HepG2 (cell line): ENCODE results near the gene IPMK. TPM values are rescaled to one million over a fixed set of nuclear protein-coding genes. Genes with fewer than 3 reads are reported as not detected.

Source experiments
- ATAC-seq: fragments of 200-7000 bp; cut with Tn5 transposase; 3 replicates; pipeline ENCODE4 v1.9.1; 2020; ENCODE audit warnings: mild to moderate bottlenecking, moderate library complexity
- BruUV-seq: library from RNA; stranded (reverse); fragments of 400-500 nt; replicated peaks from 2 replicates; lab custom pipeline; 2021; lab: Mats Ljungman, UMichigan
- CTCF ChIA-PET: fragments of 300-600 bp; formaldehyde crosslinking; extraction: SDS; loops from one replicate; lab custom pipeline; 2021; ENCODE audit warnings: low total read pairs, inconsistent platforms, low intra/inter-chr PET ratio; lab: Yijun Ruan, JAX
- POLR2A ChIA-PET: fragments of 350-600 bp; sonication (Branson Sonifier 250); formaldehyde crosslinking; loops from one replicate; lab custom pipeline; 2020; ENCODE audit warnings: antibody characterized with exemption, inconsistent platforms; lab: Yijun Ruan, JAX
- DNase-seq: peaks from one replicate; pipeline ENCODE4 v3.0.0-alpha.2; 2015; ENCODE audit warnings: low spot score
- FAIRE-seq: peaks from 3 replicates; lab custom pipeline; 2011; peaks lifted over from hg19 to GRCh38; lab: Jason Lieb, UNC
- H2AFZ ChIP-seq: one replicate; pipeline ENCODE4 v1.6.1; 2011; ENCODE audit warnings: low read length, inconsistent platforms
- H3K27ac ChIP-seq: fragments of 300-600 bp; 3 replicates; pipeline ENCODE4 v1.8.0; 2011; ENCODE audit warnings: mixed run types, mild to moderate bottlenecking, mixed read lengths, low read length, inconsistent platforms; ENCODE audit not compliant: insufficient read depth; ENCODE audit errors: extremely low read length
- H3K27me3 ChIP-seq, 2 experiments: fragments of 200-600 bp in 1 of 2; 2 replicates in 1 of 2; 3 replicates in 1 of 2; pipeline versions ENCODE4 v1.6.0 to v1.8.0; 2011; ENCODE audit warnings: low read length in 2 of 2, mild to moderate bottlenecking in 2 of 2, moderate library complexity in 2 of 2, inconsistent platforms in 1 of 2; ENCODE audit not compliant: insufficient read depth in 2 of 2, control insufficient read depth in 1 of 2
- H3K36me3 ChIP-seq, 2 experiments: fragments of 200-600 bp in 1 of 2; replicated peaks in 1 of 2; 2 replicates in 1 of 2; 3 replicates in 1 of 2; pipeline versions ENCODE4 v1.5.1 to v1.8.0; 2011; ENCODE audit warnings: low read length in 2 of 2, inconsistent platforms in 1 of 2; ENCODE audit not compliant: insufficient read depth in 2 of 2, control insufficient read depth in 1 of 2
- H3K4me1 ChIP-seq: 2 replicates; pipeline ENCODE4 v1.5.1; 2012; ENCODE audit warnings: low read length, inconsistent platforms; ENCODE audit not compliant: insufficient read depth
- H3K4me2 ChIP-seq: 2 replicates; pipeline ENCODE4 v1.6.0; 2011; ENCODE audit warnings: low read depth, low read length, inconsistent platforms
- H3K4me3 ChIP-seq, 3 experiments: fragments of 200-600 bp in 1 of 3; sonication (generic), shearing (Covaris generic) in 1 of 3; replicated peaks in 1 of 3; 2 replicates each; pipeline ENCODE4 v1.5.1; 2011 to 2016; ENCODE audit warnings: low read length in 3 of 3, inconsistent platforms in 2 of 3, low read depth in 2 of 3, mild to moderate bottlenecking in 2 of 3, control low read depth in 1 of 3, mixed read lengths in 1 of 3; ENCODE audit not compliant: insufficient read depth in 1 of 3
- H3K79me2 ChIP-seq: one replicate; pipeline ENCODE4 v1.6.1; 2011; ENCODE audit warnings: low read length, inconsistent platforms; ENCODE audit not compliant: insufficient read depth
- H3K9ac ChIP-seq: 2 replicates; pipeline ENCODE4 v1.6.0; 2011; ENCODE audit warnings: mild to moderate bottlenecking, low read depth, low read length, inconsistent platforms; ENCODE audit not compliant: insufficient read depth
- H3K9me3 ChIP-seq: 2 replicates; pipeline ENCODE4 v1.5.1; 2012; ENCODE audit warnings: mild to moderate bottlenecking, low read length
- H4K20me1 ChIP-seq: 2 replicates; pipeline ENCODE4 v1.6.0; 2011; ENCODE audit warnings: inconsistent platforms, mild to moderate bottlenecking, low read length, moderate library complexity; ENCODE audit not compliant: insufficient read depth
- MED1 ChIP-seq: sonication (generic); formaldehyde crosslinking; IDR thresholded peaks from 2 replicates; pipeline ENCODE4 v1.4.0; 2020; ENCODE audit warnings: missing genetic modification reagents
- PHF21A ChIP-seq: sonication (generic); formaldehyde crosslinking; IDR thresholded peaks from 2 replicates; pipeline ENCODE4 v1.5.0; 2020; ENCODE audit warnings: mild to moderate bottlenecking, missing genetic modification reagents
- SCMH1 ChIP-seq: sonication (generic); formaldehyde crosslinking; IDR thresholded peaks from 2 replicates; pipeline ENCODE4 v1.9.0; 2021; ENCODE audit warnings: missing genetic modification reagents, mild to moderate bottlenecking, borderline replicate concordance
- ZBTB40 ChIP-seq, 2 experiments: fragments of 450-650 bp in 1 of 2; sonication (generic) in 1 of 2; formaldehyde crosslinking in 1 of 2; IDR thresholded peaks; 2 replicates each; pipeline versions ENCODE4 v1.6.1 to v1.8.0; 2016 to 2022; ENCODE audit warnings: antibody characterized with exemption in 1 of 2, mild to moderate bottlenecking in 1 of 2, missing genetic modification reagents in 1 of 2
- ZNF121 ChIP-seq: sonication (generic); formaldehyde crosslinking; IDR thresholded peaks from 2 replicates; pipeline ENCODE4 v1.5.0; 2020; ENCODE audit warnings: mild to moderate bottlenecking, missing genetic modification reagents
- ZNF138 ChIP-seq: sonication (generic); formaldehyde crosslinking; IDR thresholded peaks from 2 replicates; pipeline ENCODE4 v1.5.0; 2020; ENCODE audit warnings: mild to moderate bottlenecking, low read depth, missing genetic modification reagents
- ZNF572 ChIP-seq: sonication (generic); formaldehyde crosslinking; IDR thresholded peaks from 2 replicates; pipeline ENCODE4 v1.5.1; 2020; ENCODE audit warnings: mild to moderate bottlenecking, missing genetic modification reagents
- WGBS: methylation state at CpG from one replicate; pipeline ENCODE4 v1.1.6; 2017; ENCODE audit warnings: low lambda C conversion rate; 5-methylcytosine and 5-hydroxymethylcytosine counted together
- in situ Hi-C: cut with HindIII; loops from 2 replicates; pipeline ENCODE4 v1.10.0; 2017; ENCODE audit warnings: low pct_unique_long_range_greater_than_20kb; ENCODE audit not compliant: extremely low pct_ligation_motif_present
- intact Hi-C: fragments of 100-400 bp; cut with micrococcal nuclease; formaldehyde crosslinking; loops from one replicate; pipeline ENCODE4 v1.10.0; 2022; ENCODE audit not compliant: unreplicated experiment
- polyA plus RNA-seq, 8 experiments: library from polyadenylated mRNA; depleted of rRNA in 3 of 8; stranded (reverse) in 7 of 8; unstranded in 1 of 8; fragments of >200 nt; fragmentation: Illumina TruSeq in 4 of 8; extraction: Trizol in 4 of 8; gene quantifications; 2 replicates each; pipeline versions ENCODE4 v1.2.1 to v1.2.3, GENCODE V29; 2011 to 2016; ENCODE audit warnings: low read depth in 4 of 8, missing spikeins in 1 of 8, mixed read lengths in 1 of 8; ENCODE audit not compliant: insufficient read depth in 1 of 8
- total RNA-seq, 5 experiments: library from RNA; depleted of rRNA; stranded (reverse); fragments of >200 nt; fragmentation: Illumina TruSeq; extraction: Trizol; gene quantifications; 2 replicates each; pipeline ENCODE4 v1.2.3, GENCODE V29; 2016; ENCODE audit warnings: low read depth in 1 of 5

Gene IPMK
- total and polyA plus RNA-seq, 2 of the 13 experiments (the other 11 are each of a cell fraction or from before 2014, with no cell fraction given) = 2.7 to 3.9 TPM

- Histone ChIP-seq H3K27ac (no peak overlapping the region), H3K4me1 (peaks cover 15% of the 10 kb centered on the region), H3K79me2 (no peaks in the 10 kb centered on the region), H3K36me3 (no peaks in the 10 kb centered on the region), H2AFZ (no peak overlapping the region), H4K20me1 (no peaks in the 10 kb centered on the region)
- no peak for ATAC-seq
- 35% methylated on average over 3 of the region's 3 CpGs for WGBS
- TF ChIP-seq ZNF121 (CRISPR knock-in tag) (peak; percentile 39; the same call in 1 of the 2 replicates), SCMH1 (no peak), ZNF572 (CRISPR knock-in tag) (no peak), PHF21A (CRISPR knock-in tag) (no peak), ZBTB40 (IDR thresholded peaks at IDR 0.05) (no peak), ZBTB40 (CRISPR knock-in tag; IDR thresholded peaks at IDR 0.05) (no peak), MED1 (CRISPR knock-in tag) (no peak), ZNF138 (CRISPR knock-in tag) (no peak)
- TF ChIP-seq, all 625 proteins: peak for 1
- no peak overlapping the region for H3K9ac ChIP-seq
- FAIRE-seq = no peak
- ChIA-PET POLR2A (no interaction called here), CTCF (no interaction called here)
- intact Hi-C loops = loop anchor here (10.0 kb wide), 1 partner anchor 337 kb away; no protein-coding TSS in a partner anchor
- no peak for DNase-seq
- no peaks in the 10 kb centered on the region; a peak in 1 of 5 replicates for H3K27me3 ChIP-seq
- no peak overlapping the region for H3K4me2 ChIP-seq
- no TSS peak for BruUV-seq
- no peak overlapping the region for H3K4me3 ChIP-seq
- H3K9me3 ChIP-seq = no peaks in the 10 kb centered on the region
- in situ Hi-C loops = loop anchor here (10.0 kb wide), 1 partner anchor 207 kb away; the partner anchor contains the start of gene BICC1
These were observed 40.0 kb upstream of the IPMK start for GRCh38 chr10:58307676-58308075.
